Thyroid gland (tissue), 4 donors: Measurements from ENCODE around the gene CIT. TPM values are rescaled to one million over a fixed set of nuclear protein-coding genes. Genes with fewer than 3 reads are reported as not detected.

Experiments used
- DNase-seq, 2 donors: peaks; one replicate each; pipeline ENCODE4 v3.0.0-alpha.2; 2019
- H3K27ac ChIP-seq, 3 donors: fragments of 200-600 bp; sonication (generic); 1 replicate in 2 of 3; 2 replicates in 1 of 3; pipeline ENCODE4 v1.5.1; 2016 to 2019; ENCODE audit warnings: mild to moderate bottlenecking in 1 of 3, moderate library complexity in 1 of 3
- H3K27me3 ChIP-seq: fragments of 200-600 bp; sonication (generic); one replicate; pipeline ENCODE4 v1.5.1; 2019
- H3K36me3 ChIP-seq, 2 donors: fragments of 200-600 bp; sonication (generic); one replicate each; pipeline ENCODE4 v1.5.1; 2016 to 2019
- H3K4me1 ChIP-seq, 2 donors: fragments of 200-600 bp; sonication (generic); one replicate each; pipeline ENCODE4 v1.5.1; 2017 to 2019
- H3K4me3 ChIP-seq, 3 donors: fragments of 200-600 bp; sonication (generic); replicated peaks in 1 of 3; 1 replicate in 2 of 3; 2 replicates in 1 of 3; pipeline ENCODE4 v1.5.1; 2016; ENCODE audit warnings: mild to moderate bottlenecking in 1 of 3
- H3K9me3 ChIP-seq: fragments of 200-600 bp; sonication (generic); one replicate; pipeline ENCODE4 v1.5.1; 2017
- CTCF ChIP-seq, 6 experiments: fragments of 200-600 bp in 3 of 6; fragments of 450-650 bp in 3 of 6; sonication (generic) in 3 of 6; IDR thresholded peaks; one replicate each; pipeline ENCODE4 v1.5.1; 2016 to 2019; ENCODE audit warnings: antibody characterized with exemption in 6 of 6, mild to moderate bottlenecking in 2 of 6, inconsistent platforms in 1 of 6, moderate library complexity in 1 of 6
- POLR2A ChIP-seq, 2 donors: fragments of 450-650 bp; IDR thresholded peaks; one replicate each; pipeline ENCODE4 v1.6.1; 2017; ENCODE audit warnings: antibody characterized with exemption in 2 of 2, mild to moderate bottlenecking in 2 of 2, moderate library complexity in 1 of 2
- WGBS, 2 donors: methylation state at CpG; one replicate each; pipeline ENCODE4 v1.1.5; 2017; 5-methylcytosine and 5-hydroxymethylcytosine counted together
- intact Hi-C: fragments of 100-400 bp; cut with DNase I; formaldehyde crosslinking; loops from one replicate; pipeline ENCODE4 v1.15.1; 2023
- total RNA-seq, 4 donors: library from RNA; depleted of rRNA; stranded (reverse); fragments of >200 nt; gene quantifications; one replicate each; pipeline ENCODE4 v1.2.3, GENCODE V29; 2016

The CIT gene
- total RNA-seq, 4 donors from 2014 or later = 1.8 to 9.1 (median 6.4) TPM

- no peaks in the 10 kb centered on the region for H3K36me3 ChIP-seq
- no peak for DNase-seq
- no peaks in the 10 kb centered on the region for H3K27me3 ChIP-seq
- peaks cover 0 to 3% of the 10 kb centered on the region in 2 donors for H3K4me1 ChIP-seq
- H3K4me3 ChIP-seq = no peak overlapping the region
- H3K9me3 ChIP-seq = no peaks in the 10 kb centered on the region
- intact Hi-C loops = no loop called here
- H3K27ac ChIP-seq = no peak overlapping the region
- TF ChIP-seq POLR2A (IDR thresholded peaks at IDR 0.05) = no peak
- TF ChIP-seq CTCF (IDR thresholded peaks at IDR 0.05) = no peak
- WGBS, 2 donors = 95 to 97% methylated on average over 8 of the region's 8 CpGs
Observed at GRCh38 chr12:119748497-119748896, 128.6 kb downstream of the CIT start.

GRCh38 chr12:119746169-119746568, 131.0 kb downstream of the CIT start:
- no peak for TF ChIP-seq POLR2A (IDR thresholded peaks at IDR 0.05)
- TF ChIP-seq CTCF (IDR thresholded peaks at IDR 0.05) = no peak
- no peak overlapping the region for H3K4me3 ChIP-seq
- intact Hi-C loops = no loop called here
- 98 to 99% methylated on average over 2 of the region's 2 CpGs for WGBS, 2 donors
- DNase-seq = no peak
- H3K36me3 ChIP-seq = no peaks in the 10 kb centered on the region
- peaks cover 0 to under 1% of the 10 kb centered on the region in 2 donors for H3K4me1 ChIP-seq
- H3K27ac ChIP-seq = no peak overlapping the region
- no peaks in the 10 kb centered on the region for H3K9me3 ChIP-seq
- H3K27me3 ChIP-seq = no peaks in the 10 kb centered on the region

- no peak for DNase-seq
- H3K27me3 ChIP-seq = no peaks in the 10 kb centered on the region
- 98 to 100% methylated on average over 1 of the region's 1 CpG for WGBS, 2 donors
- H3K4me3 ChIP-seq = no peak overlapping the region
- TF ChIP-seq CTCF (IDR thresholded peaks at IDR 0.05) = no peak
- no peak for TF ChIP-seq POLR2A (IDR thresholded peaks at IDR 0.05)
- no peaks in the 10 kb centered on the region for H3K9me3 ChIP-seq
- intact Hi-C loops = no loop called here
- H3K4me1 ChIP-seq = no peaks in the 10 kb centered on the region
- H3K27ac ChIP-seq = no peak overlapping the region
- no peaks in the 10 kb centered on the region for H3K36me3 ChIP-seq
Observed at GRCh38 chr12:119744900-119745606, 132.1 kb downstream of the CIT start.

GRCh38 chr12:119742700-119743099, 134.4 kb downstream of the CIT start:
- TF ChIP-seq CTCF (IDR thresholded peaks at IDR 0.05) (no peak), POLR2A (IDR thresholded peaks at IDR 0.05) (no peak)
- no peak overlapping the region for H3K4me3 ChIP-seq
- H3K9me3 ChIP-seq = no peaks in the 10 kb centered on the region
- no peak for DNase-seq
- intact Hi-C loops = no loop called here
- H3K4me1 ChIP-seq = no peaks in the 10 kb centered on the region
- H3K27ac ChIP-seq = no peak overlapping the region
- H3K36me3 ChIP-seq = no peaks in the 10 kb centered on the region
- WGBS, 2 donors = 95 to 96% methylated on average over 3 of the region's 3 CpGs
- H3K27me3 ChIP-seq = no peaks in the 10 kb centered on the region

- Histone ChIP-seq H3K27me3 (no peaks in the 10 kb centered on the region), H3K36me3 (no peaks in the 10 kb centered on the region), H3K4me1 (peaks cover 0 to under 1% of the 10 kb centered on the region in 2 donors), H3K4me3 (no peak overlapping the region), H3K9me3 (no peaks in the 10 kb centered on the region), H3K27ac (no peak overlapping the region)
- 95 to 96% methylated on average over 4 of the region's 4 CpGs for WGBS, 2 donors
- no peak for DNase-seq
- no peak for TF ChIP-seq CTCF (IDR thresholded peaks at IDR 0.05)
- TF ChIP-seq POLR2A (IDR thresholded peaks at IDR 0.05) = no peak
- intact Hi-C loops = no loop called here
Observed at GRCh38 chr12:119740830-119741229, 136.3 kb downstream of the CIT start.
